ENCODE results near the gene ARSI.
A peak's percentile ranks its signal among the peaks of the same experiment; 100 is the strongest.

The ARSI gene

DNA sequence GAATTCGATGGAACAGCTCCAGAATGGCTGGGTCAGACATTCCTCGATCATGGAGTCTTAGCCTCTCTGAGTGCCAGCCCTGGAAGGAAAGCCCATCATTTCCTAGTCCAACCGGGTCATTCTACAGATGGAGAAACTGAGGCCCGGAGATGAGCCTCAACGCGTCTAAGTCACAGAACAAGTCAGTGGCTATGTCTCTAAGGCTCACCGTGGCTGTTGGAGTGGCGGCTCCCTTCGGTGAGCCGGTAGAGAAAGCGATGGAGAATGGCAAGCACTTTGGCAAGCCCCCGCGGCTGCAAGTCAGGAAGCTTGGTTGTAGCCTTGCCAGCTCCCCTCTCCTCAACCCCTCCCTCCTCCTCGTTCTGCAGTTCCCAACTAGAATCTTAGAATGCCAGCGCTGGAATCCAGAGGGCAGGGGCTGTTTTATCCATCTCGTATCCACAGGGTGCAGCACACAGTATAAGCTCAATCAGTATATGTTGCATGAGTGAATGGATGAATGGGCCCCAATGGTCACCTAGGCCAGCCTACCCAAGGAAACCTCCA is 438 bp upstream of the ARSI start:
- no peak overlapping the region for H3K27ac ChIP-seq (ENCODE audit: low read depth, low read length)
- H3K9ac ChIP-seq (ENCODE audit: low read length in 5 of 5): no peak overlapping the region
- H3K9me3 ChIP-seq (ENCODE audit: control insufficient read depth in 5 of 5, low read length in 5 of 5): no peaks in the 10 kb centered on the region
- peaks cover 3 to 14% (median 12%) of the 10 kb centered on the region in 5 donors for H3K4me1 ChIP-seq (ENCODE audit: control insufficient read depth in 5 of 5, insufficient read depth in 5 of 5, low read length in 5 of 5)
- H3K4me3 ChIP-seq (ENCODE audit: low read depth in 1 of 5, low read length in 5 of 5): peak overlapping the region in 2 of 5 donors; percentile 21 to 45
- no peaks in the 10 kb centered on the region for H3K36me3 ChIP-seq (ENCODE audit: control insufficient read depth in 5 of 5, insufficient read depth in 5 of 5, low read length in 5 of 5)
- peaks cover 4 to 37% (median 28%) of the 10 kb centered on the region in 5 donors for H3K27me3 ChIP-seq (ENCODE audit: control insufficient read depth in 5 of 5, insufficient read depth in 4 of 5, low read length in 5 of 5)

DNA sequence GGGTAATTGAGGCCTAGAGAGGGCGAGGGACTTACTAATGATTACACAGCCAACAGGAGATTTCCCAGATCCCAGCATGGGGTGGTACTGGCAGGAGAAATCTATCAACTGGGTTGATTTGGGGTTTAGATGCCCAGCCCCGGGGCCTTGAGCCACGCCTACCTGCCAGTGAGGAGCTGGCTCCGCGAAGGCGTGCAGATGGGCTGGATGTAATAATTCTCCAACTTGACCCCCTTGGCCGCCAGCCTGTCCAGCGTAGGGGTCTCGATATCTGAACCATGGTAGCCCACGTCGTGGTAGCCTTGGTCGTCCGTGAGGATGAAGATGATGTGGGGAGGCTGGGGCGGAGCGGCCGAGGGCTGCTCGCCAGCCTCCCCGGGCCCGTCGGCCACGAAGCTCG is 804 bp downstream of the ARSI start:
- H3K27ac ChIP-seq (ENCODE audit: low read depth, low read length): no peak overlapping the region
- H3K4me3 ChIP-seq (ENCODE audit: low read depth in 1 of 5, low read length in 5 of 5): peak overlapping the region in 2 of 5 donors; percentile 24 to 45
- H3K27me3 ChIP-seq (ENCODE audit: control insufficient read depth in 5 of 5, insufficient read depth in 4 of 5, low read length in 5 of 5): peaks cover 4 to 40% (median 28%) of the 10 kb centered on the region in 5 donors

DNA sequence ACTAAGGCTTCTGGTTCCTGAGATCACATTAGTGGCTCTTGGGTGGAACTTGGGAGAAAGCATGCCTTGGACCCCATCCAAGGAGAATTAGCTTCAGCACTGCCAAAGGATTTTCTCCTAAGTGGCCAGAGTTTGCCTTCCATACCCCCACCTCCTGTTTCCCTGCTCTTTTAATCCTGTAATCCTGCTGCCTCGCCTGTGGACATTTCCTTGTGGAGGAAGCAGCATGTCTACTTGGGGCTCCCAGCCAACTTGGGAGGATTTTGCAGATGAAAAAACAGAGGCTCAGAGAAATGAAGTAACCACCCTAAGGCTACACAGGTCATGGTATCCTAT is 1.6 kb downstream of the ARSI start:
- H3K4me3 ChIP-seq (ENCODE audit: low read depth in 1 of 5, low read length in 5 of 5): no peak overlapping the region
- no peaks in the 10 kb centered on the region for H3K9me3 ChIP-seq (ENCODE audit: control insufficient read depth in 5 of 5, low read length in 5 of 5)
- H3K9ac ChIP-seq (ENCODE audit: low read length in 5 of 5): no peak overlapping the region
- H3K27ac ChIP-seq (ENCODE audit: low read depth, low read length): no peak overlapping the region
- H3K27me3 ChIP-seq (ENCODE audit: control insufficient read depth in 5 of 5, insufficient read depth in 4 of 5, low read length in 5 of 5): peaks cover 4 to 40% (median 28%) of the 10 kb centered on the region in 5 donors
- H3K4me1 ChIP-seq (ENCODE audit: control insufficient read depth in 5 of 5, insufficient read depth in 5 of 5, low read length in 5 of 5): peaks cover 3 to 14% (median 12%) of the 10 kb centered on the region in 5 donors
- H3K36me3 ChIP-seq (ENCODE audit: control insufficient read depth in 5 of 5, insufficient read depth in 5 of 5, low read length in 5 of 5): no peaks in the 10 kb centered on the region

More for the DNA sequence above, 804 bp downstream of the ARSI start:
- Histone ChIP-seq H3K9ac (ENCODE audit: low read length in 5 of 5) (no peak overlapping the region), H3K4me1 (ENCODE audit: control insufficient read depth in 5 of 5, insufficient read depth in 5 of 5, low read length in 5 of 5) (peaks cover 3 to 14% (median 12%) of the 10 kb centered on the region in 5 donors), H3K9me3 (ENCODE audit: control insufficient read depth in 5 of 5, low read length in 5 of 5) (no peaks in the 10 kb centered on the region), H3K36me3 (ENCODE audit: control insufficient read depth in 5 of 5, insufficient read depth in 5 of 5, low read length in 5 of 5) (no peaks in the 10 kb centered on the region)

DNA sequence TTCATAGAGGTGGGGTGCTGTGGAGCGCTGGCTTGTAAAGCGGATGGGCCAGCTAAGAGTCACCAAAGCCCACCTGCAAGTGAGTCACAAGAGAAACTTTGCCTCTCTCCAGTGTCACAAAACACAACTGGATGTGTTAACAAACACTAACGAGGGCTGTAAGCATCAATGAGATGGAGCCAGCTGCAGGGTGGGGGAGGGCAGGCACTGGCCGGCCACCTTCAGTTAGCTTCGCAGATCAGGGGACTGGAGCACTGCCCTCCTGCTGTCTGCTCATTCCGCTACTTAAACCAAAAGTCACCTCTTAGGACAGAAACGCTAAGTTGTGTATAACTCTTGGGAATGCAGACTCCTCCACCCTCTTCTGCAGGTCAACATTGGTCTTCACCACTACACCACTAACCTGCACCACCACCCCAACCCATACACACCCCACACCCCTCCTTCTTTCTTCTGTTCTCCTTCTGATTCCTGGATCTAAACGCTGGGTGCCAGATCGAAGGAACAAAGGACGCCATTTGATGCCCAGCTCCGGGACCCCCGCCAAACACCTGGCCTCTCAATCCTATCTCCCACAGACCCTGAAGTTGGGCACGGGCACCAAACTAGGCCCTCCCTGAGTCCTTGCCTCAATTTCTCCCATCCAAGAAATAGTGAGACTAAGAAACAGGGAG is 2.1 kb downstream of the ARSI start:
- Histone ChIP-seq H3K27ac (ENCODE audit: low read depth, low read length) (no peak overlapping the region), H3K4me1 (ENCODE audit: control insufficient read depth in 5 of 5, insufficient read depth in 5 of 5, low read length in 5 of 5) (peaks cover 3 to 14% (median 12%) of the 10 kb centered on the region in 5 donors), H3K9ac (ENCODE audit: low read length in 5 of 5) (no peak overlapping the region), H3K27me3 (ENCODE audit: control insufficient read depth in 5 of 5, insufficient read depth in 4 of 5, low read length in 5 of 5) (peaks cover 4 to 40% (median 28%) of the 10 kb centered on the region in 5 donors), H3K36me3 (ENCODE audit: control insufficient read depth in 5 of 5, insufficient read depth in 5 of 5, low read length in 5 of 5) (no peaks in the 10 kb centered on the region), H3K4me3 (ENCODE audit: low read depth in 1 of 5, low read length in 5 of 5) (no peak overlapping the region), H3K9me3 (ENCODE audit: control insufficient read depth in 5 of 5, low read length in 5 of 5) (no peaks in the 10 kb centered on the region)

DNA sequence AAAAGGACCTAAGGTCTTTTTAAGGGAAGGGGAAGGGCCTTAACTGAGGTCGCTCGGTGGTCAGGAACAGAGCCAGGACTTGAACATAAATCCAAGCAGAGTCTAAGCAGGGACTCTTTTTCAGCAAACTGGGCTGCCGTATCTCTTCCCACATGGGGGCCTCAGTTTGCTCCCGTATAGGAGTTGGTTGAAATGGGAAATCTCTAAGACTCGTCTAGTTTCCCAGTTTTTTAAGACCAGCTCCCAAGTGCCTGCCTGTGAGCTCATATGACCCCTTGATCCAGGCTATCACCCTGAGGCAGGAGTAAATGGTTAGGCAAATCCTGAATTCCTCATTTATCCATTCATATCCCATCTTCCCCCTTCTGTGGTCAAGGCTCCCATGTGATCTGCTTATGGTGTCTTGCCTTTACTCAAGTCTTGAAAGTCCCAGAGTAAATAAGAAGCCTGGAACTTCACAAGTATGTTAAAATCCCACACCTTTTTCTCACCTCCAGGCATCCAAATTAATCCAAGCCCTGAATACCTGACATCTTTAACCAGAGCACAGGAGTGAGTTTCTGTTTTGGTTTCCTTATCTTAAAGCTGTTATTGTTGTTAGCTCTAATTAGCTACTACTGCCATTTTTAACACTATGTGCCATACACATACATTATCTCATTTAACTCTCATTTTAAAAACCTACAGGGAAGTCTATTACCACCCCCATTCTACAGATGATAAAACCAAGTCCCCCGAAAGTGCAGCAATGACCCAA is 3.0 kb downstream of the ARSI start:
- Histone ChIP-seq H3K4me3 (ENCODE audit: low read depth in 1 of 5, low read length in 5 of 5) (no peak overlapping the region), H3K9me3 (ENCODE audit: control insufficient read depth in 5 of 5, low read length in 5 of 5) (no peaks in the 10 kb centered on the region), H3K9ac (ENCODE audit: low read length in 5 of 5) (no peak overlapping the region), H3K27ac (ENCODE audit: low read depth, low read length) (peak overlapping the region; percentile 55), H3K4me1 (ENCODE audit: control insufficient read depth in 5 of 5, insufficient read depth in 5 of 5, low read length in 5 of 5) (peaks cover 3 to 18% (median 12%) of the 10 kb centered on the region in 5 donors), H3K27me3 (ENCODE audit: control insufficient read depth in 5 of 5, insufficient read depth in 4 of 5, low read length in 5 of 5) (peaks cover 4 to 40% (median 28%) of the 10 kb centered on the region in 5 donors), H3K36me3 (ENCODE audit: control insufficient read depth in 5 of 5, insufficient read depth in 5 of 5, low read length in 5 of 5) (no peaks in the 10 kb centered on the region)

DNA sequence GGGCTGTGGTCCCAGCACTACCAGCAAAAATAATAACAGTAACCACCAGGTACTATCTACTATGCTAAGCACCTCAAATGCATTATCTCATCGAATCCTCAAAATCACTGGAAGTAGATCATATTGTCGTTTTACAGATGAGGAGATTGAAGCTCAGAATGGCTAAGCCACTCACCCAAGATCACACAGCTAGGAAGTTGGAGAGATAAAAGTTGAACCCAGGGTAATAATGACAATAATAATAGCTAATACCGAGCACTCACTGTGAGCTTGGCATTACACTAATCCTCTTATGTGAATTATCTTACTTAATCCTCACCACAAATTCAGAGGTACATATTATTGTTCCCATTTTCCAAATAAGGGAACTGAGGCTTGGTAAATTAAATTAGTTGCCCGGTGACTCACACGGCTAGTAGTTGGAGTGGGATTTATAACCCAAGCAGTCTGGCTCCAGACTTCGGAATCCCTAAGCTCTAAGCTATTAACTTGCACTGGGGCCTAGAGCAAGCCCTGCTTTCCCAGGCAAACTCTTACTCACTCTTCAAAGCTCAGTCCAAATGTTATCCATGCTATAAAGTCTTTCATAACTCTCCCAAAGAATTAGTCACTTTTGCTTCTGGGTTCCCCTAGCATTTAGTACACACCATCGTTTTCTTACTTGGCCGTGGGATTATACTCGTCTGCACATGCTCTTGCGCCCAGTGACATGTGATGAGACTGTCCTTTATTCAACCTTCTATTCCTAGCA is 3.8 kb downstream of the ARSI start:
- H3K4me1 ChIP-seq (ENCODE audit: control insufficient read depth in 5 of 5, insufficient read depth in 5 of 5, low read length in 5 of 5): peaks cover 3 to 18% (median 12%) of the 10 kb centered on the region in 5 donors
- peak overlapping the region; percentile 55 for H3K27ac ChIP-seq (ENCODE audit: low read depth, low read length)
- H3K36me3 ChIP-seq (ENCODE audit: control insufficient read depth in 5 of 5, insufficient read depth in 5 of 5, low read length in 5 of 5): no peaks in the 10 kb centered on the region
- H3K4me3 ChIP-seq (ENCODE audit: low read depth in 1 of 5, low read length in 5 of 5): no peak overlapping the region
- H3K9me3 ChIP-seq (ENCODE audit: control insufficient read depth in 5 of 5, low read length in 5 of 5): no peaks in the 10 kb centered on the region
- H3K27me3 ChIP-seq (ENCODE audit: control insufficient read depth in 5 of 5, insufficient read depth in 4 of 5, low read length in 5 of 5): peaks cover 4 to 38% (median 26%) of the 10 kb centered on the region in 5 donors
- no peak overlapping the region for H3K9ac ChIP-seq (ENCODE audit: low read length in 5 of 5)

GRCh38 chr5:150297934-150298595 is 4.6 kb downstream of the ARSI start:
- no peaks in the 10 kb centered on the region for H3K36me3 ChIP-seq (ENCODE audit: control insufficient read depth in 5 of 5, insufficient read depth in 5 of 5, low read length in 5 of 5)
- no peaks in the 10 kb centered on the region for H3K9me3 ChIP-seq (ENCODE audit: control insufficient read depth in 5 of 5, low read length in 5 of 5)
- H3K27me3 ChIP-seq (ENCODE audit: control insufficient read depth in 5 of 5, insufficient read depth in 4 of 5, low read length in 5 of 5): peaks cover 3 to 33% (median 22%) of the 10 kb centered on the region in 5 donors
- peaks cover 3 to 16% (median 12%) of the 10 kb centered on the region in 5 donors for H3K4me1 ChIP-seq (ENCODE audit: control insufficient read depth in 5 of 5, insufficient read depth in 5 of 5, low read length in 5 of 5)
- H3K27ac ChIP-seq (ENCODE audit: low read depth, low read length): no peak overlapping the region
- H3K4me3 ChIP-seq (ENCODE audit: low read depth in 1 of 5, low read length in 5 of 5): no peak overlapping the region
- no peak overlapping the region for H3K9ac ChIP-seq (ENCODE audit: low read length in 5 of 5)

DNA sequence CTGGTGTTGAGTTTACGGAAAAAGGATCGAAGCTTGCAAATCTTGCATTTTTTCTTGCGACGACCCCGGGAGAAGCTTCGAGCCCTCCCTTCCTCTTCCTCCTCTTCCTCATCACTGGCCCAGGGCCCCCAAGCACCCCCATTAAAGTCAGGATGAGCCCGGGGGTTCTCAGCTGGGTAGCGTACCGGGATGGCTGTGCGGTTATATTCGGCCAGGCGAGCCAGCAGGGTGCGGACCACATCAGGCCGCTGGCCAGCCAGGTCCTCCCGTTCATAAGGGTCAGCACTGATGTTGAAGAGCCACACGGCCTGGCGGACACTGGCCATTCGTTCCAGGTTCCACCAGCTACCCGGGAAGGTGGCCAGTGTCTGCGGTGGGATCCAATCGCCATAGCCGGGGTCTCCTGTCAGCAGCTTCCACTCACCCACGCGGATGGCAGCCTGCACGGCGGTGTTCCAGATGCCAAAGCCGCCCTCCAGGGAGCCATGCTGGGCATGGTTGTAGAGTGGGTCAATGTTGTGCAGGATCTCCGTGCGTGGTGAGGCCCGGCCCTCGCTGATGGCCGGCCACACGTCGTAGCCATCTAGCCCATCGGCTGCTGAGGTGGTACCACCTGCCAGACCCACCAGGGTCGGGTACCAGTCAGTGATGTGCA is 5.3 kb downstream of the ARSI start:
- peaks cover 0 to 9% (median 5%) of the 10 kb centered on the region in 5 donors for H3K4me1 ChIP-seq (ENCODE audit: control insufficient read depth in 5 of 5, insufficient read depth in 5 of 5, low read length in 5 of 5)
- peaks cover 0 to 26% (median 19%) of the 10 kb centered on the region in 5 donors for H3K27me3 ChIP-seq (ENCODE audit: control insufficient read depth in 5 of 5, insufficient read depth in 4 of 5, low read length in 5 of 5)
- H3K9ac ChIP-seq (ENCODE audit: low read length in 5 of 5): no peak overlapping the region
- no peaks in the 10 kb centered on the region for H3K9me3 ChIP-seq (ENCODE audit: control insufficient read depth in 5 of 5, low read length in 5 of 5)
- H3K27ac ChIP-seq (ENCODE audit: low read depth, low read length): no peak overlapping the region
- no peaks in the 10 kb centered on the region for H3K36me3 ChIP-seq (ENCODE audit: control insufficient read depth in 5 of 5, insufficient read depth in 5 of 5, low read length in 5 of 5)
- H3K4me3 ChIP-seq (ENCODE audit: low read depth in 1 of 5, low read length in 5 of 5): no peak overlapping the region

DNA sequence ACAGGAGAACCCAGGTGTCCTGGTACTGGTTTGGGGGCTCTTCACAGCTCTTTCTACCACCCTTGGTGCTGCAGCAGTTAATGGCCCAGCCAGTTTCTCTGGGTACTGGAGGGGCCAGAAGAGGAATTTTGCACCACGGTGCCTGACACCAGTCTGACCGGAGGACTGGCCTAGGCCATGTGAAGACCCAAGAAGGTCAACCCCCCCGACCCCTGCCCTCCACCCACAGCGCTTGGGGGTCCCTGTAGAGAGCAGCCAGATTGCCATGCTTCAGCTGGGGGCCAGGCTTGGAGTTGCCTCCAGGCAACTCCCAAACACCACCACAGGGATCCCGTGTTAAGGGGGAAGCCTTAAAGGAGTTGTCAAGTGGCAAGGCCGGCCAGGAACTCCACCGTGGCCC is 6.2 kb downstream of the ARSI start:
- H3K4me1 ChIP-seq (ENCODE audit: control insufficient read depth in 5 of 5, insufficient read depth in 5 of 5, low read length in 5 of 5): peaks cover 0 to 5% (median 3%) of the 10 kb centered on the region in 5 donors
- no peaks in the 10 kb centered on the region for H3K9me3 ChIP-seq (ENCODE audit: control insufficient read depth in 5 of 5, low read length in 5 of 5)
- H3K4me3 ChIP-seq (ENCODE audit: low read depth in 1 of 5, low read length in 5 of 5): no peak overlapping the region
- peaks cover 0 to 18% (median 11%) of the 10 kb centered on the region in 5 donors for H3K27me3 ChIP-seq (ENCODE audit: control insufficient read depth in 5 of 5, insufficient read depth in 4 of 5, low read length in 5 of 5)
- H3K27ac ChIP-seq (ENCODE audit: low read depth, low read length): no peak overlapping the region
- no peaks in the 10 kb centered on the region for H3K36me3 ChIP-seq (ENCODE audit: control insufficient read depth in 5 of 5, insufficient read depth in 5 of 5, low read length in 5 of 5)
- H3K9ac ChIP-seq (ENCODE audit: low read length in 5 of 5): no peak overlapping the region

All from subcutaneous abdominal adipose tissue (tissue), 5 donors.